ENCODE measurements around the gene CIC. TPM values are rescaled to one million over a fixed set of nuclear protein-coding genes. Genes with fewer than 3 reads are reported as not detected.

The CIC gene
- total and polyA plus RNA-seq, 10 of the 15 experiments (the other 5 are each of a cell fraction or from before 2014, with no cell fraction given), result 0.18 to 50.6 (median 7.1) TPM

DNA sequence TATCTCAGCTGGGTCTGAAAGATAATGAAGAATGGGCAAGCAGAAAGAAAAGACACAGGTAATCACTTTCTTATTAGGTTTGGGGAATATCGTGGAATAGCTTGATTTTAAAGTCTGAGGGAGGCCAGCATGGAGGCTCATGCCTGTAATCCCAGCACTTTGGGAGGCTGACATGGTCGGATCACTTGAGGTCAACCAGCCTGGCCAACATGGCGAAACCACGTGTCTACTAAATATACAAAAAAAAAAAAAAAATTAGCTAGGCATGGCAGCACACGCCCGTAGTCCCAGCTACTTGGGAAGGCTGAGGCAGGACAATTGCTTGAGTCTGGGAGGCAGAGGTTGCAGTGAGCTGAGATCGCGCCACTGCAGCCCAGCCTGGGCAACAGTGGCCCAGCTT is 34.8 kb downstream of the CIC start:
- intact Hi-C loops (cut with micrococcal nuclease; ENCODE audit: unreplicated experiment) (no loop called here), in situ Hi-C loops (cut with MboI) (no loop called here)
- no peaks in the 10 kb centered on the region for H3K27me3 ChIP-seq (replicated peaks in 1 of 2; ENCODE audit: control insufficient read depth in 2 of 2, insufficient read depth in 2 of 2, low read length in 1 of 2)
- H3K79me2 ChIP-seq (ENCODE audit: control insufficient read depth, insufficient read depth, low read length), result no peaks in the 10 kb centered on the region; the same call in 1 of the 2 replicates
- no peak overlapping the region for H3K4me3 ChIP-seq
- DNase-seq (ENCODE audit: low read depth, low spot score) (no peak), ATAC-seq (no peak), FAIRE-seq (no peak)
- TF ChIP-seq, protein P1, sequence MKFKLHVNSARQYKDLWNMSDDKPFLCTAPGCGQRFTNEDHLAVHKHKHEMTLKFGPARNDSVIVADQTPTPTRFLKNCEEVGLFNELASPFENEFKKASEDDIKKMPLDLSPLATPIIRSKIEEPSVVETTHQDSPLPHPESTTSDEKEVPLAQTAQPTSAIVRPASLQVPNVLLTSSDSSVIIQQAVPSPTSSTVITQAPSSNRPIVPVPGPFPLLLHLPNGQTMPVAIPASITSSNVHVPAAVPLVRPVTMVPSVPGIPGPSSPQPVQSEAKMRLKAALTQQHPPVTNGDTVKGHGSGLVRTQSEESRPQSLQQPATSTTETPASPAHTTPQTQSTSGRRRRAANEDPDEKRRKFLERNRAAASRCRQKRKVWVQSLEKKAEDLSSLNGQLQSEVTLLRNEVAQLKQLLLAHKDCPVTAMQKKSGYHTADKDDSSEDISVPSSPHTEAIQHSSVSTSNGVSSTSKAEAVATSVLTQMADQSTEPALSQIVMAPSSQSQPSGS (IDR thresholded peaks at IDR 0.05; ENCODE audit: low read length), result no peak
- no peak for TF ChIP-seq IKZF1 (conservative IDR thresholded peaks at IDR 0.05)
- no peak for TF ChIP-seq EGR1 (IDR thresholded peaks at IDR 0.05; ENCODE audit: borderline replicate concordance in 1 of 2, low read depth in 2 of 2, low read length in 2 of 2)
- TF ChIP-seq RCOR1 (conservative IDR thresholded peaks at IDR 0.05; ENCODE audit: low read depth, low read length), result no peak
- no peak for TF ChIP-seq JUNB (IDR thresholded peaks at IDR 0.05)
- TF ChIP-seq PML (IDR thresholded peaks at IDR 0.05; ENCODE audit: low read length), result no peak
- no peak for TF ChIP-seq KAT2A (conservative IDR thresholded peaks at IDR 0.05; ENCODE audit: control insufficient read depth, low read depth, low read length)
- TF ChIP-seq HDAC2 (IDR thresholded peaks at IDR 0.05), result no peak
- no peak for TF ChIP-seq NR2C2 (IDR thresholded peaks at IDR 0.05; ENCODE audit: borderline replicate concordance, control insufficient read depth, insufficient read length, low read depth)
- 80% methylated on average over 8 of the region's 8 CpGs for WGBS (ENCODE audit: insufficient coverage, insufficient replicate concordance, low lambda C conversion rate, missing lambda C conversion rate)
- SMC1A ChIA-PET (ENCODE audit: uncharacterized antibody, unreplicated experiment), result interaction anchor here (1.0 kb wide), 1 partner anchor 13 kb away, joined by 4 read pairs; no protein-coding TSS in a partner anchor
- BruUV-seq (replicated peaks), result no TSS peak
- RAD21 ChIA-PET (ENCODE audit: unreplicated experiment), result interaction anchor here (1.2 kb wide), 1 partner anchor 175 kb away, joined by 3 read pairs; no protein-coding TSS in a partner anchor
- no peak overlapping the region for H3K27ac ChIP-seq (ENCODE audit: control insufficient read depth, insufficient read depth)
- H3K4me2 ChIP-seq (ENCODE audit: control insufficient read depth, insufficient read depth), result no peak overlapping the region
- no peaks in the 10 kb centered on the region for H3K9me3 ChIP-seq (replicated peaks; ENCODE audit: control insufficient read depth, insufficient read depth, low read length)
- H3K9ac ChIP-seq (ENCODE audit: control insufficient read depth, insufficient read depth, low read length), result no peak overlapping the region
- no peak overlapping the region for H2AFZ ChIP-seq (ENCODE audit: control insufficient read depth, low read depth, low read length)
- H4K20me1 ChIP-seq (ENCODE audit: control insufficient read depth, insufficient read depth), result no peaks in the 10 kb centered on the region
- H3K36me3 ChIP-seq (ENCODE audit: control insufficient read depth in 2 of 2, insufficient read depth in 2 of 2, low read length in 1 of 2), result no peaks in the 10 kb centered on the region
- peaks cover 7% of the 10 kb centered on the region for H3K4me1 ChIP-seq (ENCODE audit: control insufficient read depth, insufficient read depth, low read length)
- CTCF ChIA-PET, result interaction anchor here (0.7 to 1.1 kb wide), 2 partner anchors 19 to 21 kb away, joined by 3 read pairs; no protein-coding TSS in a partner anchor
- POLR2A ChIA-PET, result interaction anchor here (0.6 to 1.0 kb wide), 5 partner anchors 12 to 184 kb away, joined by 3 to 6 read pairs (median 3); no protein-coding TSS in a partner anchor

Measured in GM12878 (cell line).